ENCODE data around the gene LRRIQ1. TPM values are rescaled to one million over a fixed set of nuclear protein-coding genes. Genes with fewer than 3 reads are reported as not detected.
"Not testable (repeated sequence)": the region's sequence is repeated elsewhere in the genome, so short reads cannot be mapped to it uniquely, and the experiment has no call there.

Gene LRRIQ1
- total RNA-seq, 1 donor from 2014 or later: 3.2 TPM

- no peak for DNase-seq (ENCODE audit: low spot score)
Observed at GRCh38 chr12:85186236-85186635, 150.1 kb downstream of the LRRIQ1 start.

- DNase-seq (ENCODE audit: low spot score): no peak
Observed at GRCh38 chr12:85188619-85189018, 152.5 kb downstream of the LRRIQ1 start.

GRCh38 chr12:85190728-85191127 lies 154.6 kb downstream of the LRRIQ1 start:
- no peak for DNase-seq (ENCODE audit: low spot score)

GRCh38 chr12:85203809-85204208 lies 167.7 kb downstream of the LRRIQ1 start:
- not testable (repeated sequence) for DNase-seq (ENCODE audit: low spot score)

- no peak for DNase-seq (ENCODE audit: low spot score)
Observed at GRCh38 chr12:85206543-85206942, 170.4 kb downstream of the LRRIQ1 start.

- not testable (repeated sequence) for DNase-seq (ENCODE audit: low spot score)
Observed at GRCh38 chr12:85224339-85224738, 188.2 kb downstream of the LRRIQ1 start.

GRCh38 chr12:85225501-85225900 lies 189.3 kb downstream of the LRRIQ1 start:
- DNase-seq (ENCODE audit: low spot score): no peak

GRCh38 chr12:85237327-85237726 lies 201.2 kb downstream of the LRRIQ1 start:
- no peak for DNase-seq (ENCODE audit: low spot score)

GRCh38 chr12:85244561-85244960 lies 208.4 kb downstream of the LRRIQ1 start:
- no peak for DNase-seq (ENCODE audit: low spot score)

- no peak for DNase-seq (ENCODE audit: low spot score)
Observed at GRCh38 chr12:85253853-85254252, 217.7 kb downstream of the LRRIQ1 start.

- no peak for DNase-seq (ENCODE audit: low spot score)
Observed at GRCh38 chr12:85257671-85258070, 221.5 kb downstream of the LRRIQ1 start.

GRCh38 chr12:85260447-85260846 lies 224.3 kb downstream of the LRRIQ1 start:
- no peak for DNase-seq (ENCODE audit: low spot score)

- no peak for DNase-seq (ENCODE audit: low spot score)
Observed at GRCh38 chr12:85260896-85261295, 224.7 kb downstream of the LRRIQ1 start.

GRCh38 chr12:85266356-85266755 lies 230.2 kb downstream of the LRRIQ1 start:
- DNase-seq (ENCODE audit: low spot score): no peak

GRCh38 chr12:85273381-85274314 lies 237.5 kb downstream of the LRRIQ1 start:
- no peak for DNase-seq (ENCODE audit: low spot score)

GRCh38 chr12:85274315-85274651 lies 238.1 kb downstream of the LRRIQ1 start:
- DNase-seq (ENCODE audit: low spot score): no peak

GRCh38 chr12:85275374-85275773 lies 239.2 kb downstream of the LRRIQ1 start:
- DNase-seq (ENCODE audit: low spot score): no peak

GRCh38 chr12:85277191-85277590 lies 241.0 kb downstream of the LRRIQ1 start:
- DNase-seq (ENCODE audit: low spot score): no peak

GRCh38 chr12:85277900-85278597 lies 241.9 kb downstream of the LRRIQ1 start:
- DNase-seq (ENCODE audit: low spot score): no peak

- no peak for DNase-seq (ENCODE audit: low spot score)
Observed at GRCh38 chr12:85278598-85279448, 242.7 kb downstream of the LRRIQ1 start.

GRCh38 chr12:85279449-85280164 lies 243.5 kb downstream of the LRRIQ1 start:
- no peak for DNase-seq (ENCODE audit: low spot score)
